Epithelial cell of esophagus (primary cell): ENCODE data around the gene SERPINA5.

Experiments used
- DNase-seq: peaks from one replicate; pipeline ENCODE4 v3.0.0; 2010; ENCODE audit warnings: low read depth
- H3K4me3 ChIP-seq: 2 replicates; pipeline ENCODE4 v1.5.1; 2011; ENCODE audit warnings: mild to moderate bottlenecking, low read length, control low read depth
- CTCF ChIP-seq: IDR thresholded peaks from 2 replicates; pipeline ENCODE4 v1.5.1; 2011; ENCODE audit warnings: low read depth, mild to moderate bottlenecking, low read length, control low read depth, inconsistent platforms; ENCODE audit not compliant: insufficient read depth; ENCODE audit errors: missing control alignments

Gene SERPINA5

GRCh38 chr14:94612580-94613554 is 31.6 kb downstream of the SERPINA5 start:
- DNase-seq, result no peak
- TF ChIP-seq CTCF, result no peak
- no peak overlapping the region for H3K4me3 ChIP-seq

GRCh38 chr14:94613720-94614644 is 32.8 kb downstream of the SERPINA5 start:
- no peak overlapping the region for H3K4me3 ChIP-seq
- DNase-seq, result no peak
- no peak for TF ChIP-seq CTCF

- DNase-seq, result no peak
- no peak overlapping the region for H3K4me3 ChIP-seq
- no peak for TF ChIP-seq CTCF
Measured at GRCh38 chr14:94614802-94615201, 33.6 kb downstream of the SERPINA5 start.

- TF ChIP-seq CTCF, result no peak
- no peak overlapping the region for H3K4me3 ChIP-seq
- no peak for DNase-seq
Measured at GRCh38 chr14:94615254-94615653, 34.0 kb downstream of the SERPINA5 start.

- DNase-seq, result no peak
- no peak for TF ChIP-seq CTCF
- no peak overlapping the region for H3K4me3 ChIP-seq
Measured at GRCh38 chr14:94615823-94616570, 34.8 kb downstream of the SERPINA5 start.

- no peak for DNase-seq
- TF ChIP-seq CTCF, result no peak
- H3K4me3 ChIP-seq, result no peak overlapping the region
Measured at GRCh38 chr14:94617366-94617941, 36.2 kb downstream of the SERPINA5 start.
